Colonic mucosa (tissue), 4 donors: ENCODE results near the gene GSTA2. TPM values are rescaled to one million over a fixed set of nuclear protein-coding genes. Genes with fewer than 3 reads are reported as not detected.

ENCODE experiments used
- DNase-seq: peaks from one replicate; pipeline ENCODE4 v3.0.0-alpha.2; 2020
- H3K27ac ChIP-seq: fragments of 200-600 bp; one replicate; pipeline ENCODE4 v1.8.0; 2021
- H3K27me3 ChIP-seq: fragments of 200-600 bp; one replicate; pipeline ENCODE4 v1.8.0; 2021
- H3K36me3 ChIP-seq: fragments of 200-600 bp; one replicate; pipeline ENCODE4 v1.8.0; 2021
- H3K4me1 ChIP-seq: fragments of 200-600 bp; one replicate; pipeline ENCODE4 v1.8.0; 2021; ENCODE audit warnings: mild to moderate bottlenecking
- H3K4me3 ChIP-seq: fragments of 200-600 bp; one replicate; pipeline ENCODE4 v1.8.0; 2021
- H3K9ac ChIP-seq, 2 donors: one replicate each; pipeline ENCODE4 v1.7.0; 2013; ENCODE audit warnings: control low read depth in 2 of 2, low read depth in 2 of 2, low read length in 2 of 2
- H3K9me3 ChIP-seq: fragments of 200-600 bp; one replicate; pipeline ENCODE4 v1.8.0; 2021
- intact Hi-C: fragments of 100-400 bp; cut with DNase I; formaldehyde crosslinking; loops from one replicate; pipeline ENCODE4 v1.14.1; 2022
- total RNA-seq, 2 donors: library from RNA; stranded (reverse); fragmentation: NEBNext Ultra II Directional in 1 of 2; extraction: Animal tissue kit (Norgen Biotek cat#: 25700) in 1 of 2; gene quantifications; one replicate each; pipeline ENCODE4 v1.2.1, GENCODE V29; 2021
- TF ChIP-seq, protein P1 (sequence below): fragments of 200-600 bp; IDR thresholded peaks from one replicate; pipeline ENCODE4 v1.8.0; 2022; ENCODE audit warnings: antibody characterized with exemption, mild to moderate bottlenecking
- donor health status: healthy.
- donor health status: DM: no; HTN: no; CAD: no.
- donor health status: DM: no; HTN: no; CAD: no.

GSTA2 gene
- total RNA-seq, 2 donors from 2014 or later, result 0.22 to 0.35 TPM

DNA sequence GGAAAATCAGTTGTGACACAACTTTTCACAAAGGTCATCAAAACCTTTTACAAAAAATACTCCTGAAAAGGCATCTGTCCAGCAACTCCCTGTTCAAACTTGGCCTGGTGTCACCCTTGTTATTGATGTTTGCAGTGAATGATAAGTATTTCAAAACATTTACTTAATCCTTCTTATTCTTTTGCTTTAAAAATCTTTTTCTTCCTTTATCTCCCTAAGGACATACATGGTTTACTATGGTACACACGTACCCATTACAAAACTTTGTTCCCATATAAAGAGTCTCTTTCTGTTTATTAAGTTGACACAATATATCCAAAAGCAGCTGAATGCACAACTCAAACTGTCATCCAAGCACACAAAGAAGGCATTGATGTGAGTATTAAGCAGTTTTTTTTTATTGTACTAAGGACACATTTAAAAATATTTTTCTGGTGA lies 17.5 kb downstream of the GSTA2 start:
- DNase-seq, result no peak
- Histone ChIP-seq H3K4me3 (no peak overlapping the region), H3K27ac (no peak overlapping the region), H3K9me3 (no peaks in the 10 kb centered on the region), H3K9ac (no peak overlapping the region), H3K27me3 (no peaks in the 10 kb centered on the region), H3K36me3 (no peaks in the 10 kb centered on the region), H3K4me1 (no peaks in the 10 kb centered on the region)
- TF ChIP-seq, protein P1, sequence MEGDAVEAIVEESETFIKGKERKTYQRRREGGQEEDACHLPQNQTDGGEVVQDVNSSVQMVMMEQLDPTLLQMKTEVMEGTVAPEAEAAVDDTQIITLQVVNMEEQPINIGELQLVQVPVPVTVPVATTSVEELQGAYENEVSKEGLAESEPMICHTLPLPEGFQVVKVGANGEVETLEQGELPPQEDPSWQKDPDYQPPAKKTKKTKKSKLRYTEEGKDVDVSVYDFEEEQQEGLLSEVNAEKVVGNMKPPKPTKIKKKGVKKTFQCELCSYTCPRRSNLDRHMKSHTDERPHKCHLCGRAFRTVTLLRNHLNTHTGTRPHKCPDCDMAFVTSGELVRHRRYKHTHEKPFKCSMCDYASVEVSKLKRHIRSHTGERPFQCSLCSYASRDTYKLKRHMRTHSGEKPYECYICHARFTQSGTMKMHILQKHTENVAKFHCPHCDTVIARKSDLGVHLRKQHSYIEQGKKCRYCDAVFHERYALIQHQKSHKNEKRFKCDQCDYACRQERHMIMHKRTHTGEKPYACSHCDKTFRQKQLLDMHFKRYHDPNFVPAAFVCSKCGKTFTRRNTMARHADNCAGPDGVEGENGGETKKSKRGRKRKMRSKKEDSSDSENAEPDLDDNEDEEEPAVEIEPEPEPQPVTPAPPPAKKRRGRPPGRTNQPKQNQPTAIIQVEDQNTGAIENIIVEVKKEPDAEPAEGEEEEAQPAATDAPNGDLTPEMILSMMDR, result no peak
- intact Hi-C loops, result no loop called here

DNA sequence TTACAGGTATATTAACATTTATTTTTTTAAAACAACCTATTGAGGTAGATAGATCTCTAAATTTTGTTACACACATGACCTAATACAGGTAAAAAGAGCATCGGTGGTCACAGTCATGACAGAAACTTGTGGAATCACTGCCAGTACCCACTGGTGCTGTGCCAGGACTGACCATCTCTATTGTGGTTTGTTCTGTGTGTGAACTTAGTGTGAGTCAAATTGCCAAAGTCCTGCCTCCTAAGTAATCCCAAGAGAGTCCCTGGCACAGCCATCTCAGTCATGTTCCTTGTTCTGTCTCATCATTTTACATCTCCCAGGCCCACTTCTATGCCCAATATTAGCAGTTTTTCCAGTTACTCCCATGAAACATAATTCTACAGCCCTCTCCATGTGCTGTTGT lies 21.4 kb downstream of the GSTA2 start:
- H3K27ac ChIP-seq, result no peak overlapping the region
- intact Hi-C loops, result no loop called here
- no peaks in the 10 kb centered on the region for H3K9me3 ChIP-seq
- H3K9ac ChIP-seq, result no peak overlapping the region
- TF ChIP-seq, protein P1, result no peak
- H3K27me3 ChIP-seq, result no peaks in the 10 kb centered on the region
- H3K36me3 ChIP-seq, result no peaks in the 10 kb centered on the region
- H3K4me3 ChIP-seq, result no peak overlapping the region
- DNase-seq, result no peak
- H3K4me1 ChIP-seq, result no peaks in the 10 kb centered on the region

DNA sequence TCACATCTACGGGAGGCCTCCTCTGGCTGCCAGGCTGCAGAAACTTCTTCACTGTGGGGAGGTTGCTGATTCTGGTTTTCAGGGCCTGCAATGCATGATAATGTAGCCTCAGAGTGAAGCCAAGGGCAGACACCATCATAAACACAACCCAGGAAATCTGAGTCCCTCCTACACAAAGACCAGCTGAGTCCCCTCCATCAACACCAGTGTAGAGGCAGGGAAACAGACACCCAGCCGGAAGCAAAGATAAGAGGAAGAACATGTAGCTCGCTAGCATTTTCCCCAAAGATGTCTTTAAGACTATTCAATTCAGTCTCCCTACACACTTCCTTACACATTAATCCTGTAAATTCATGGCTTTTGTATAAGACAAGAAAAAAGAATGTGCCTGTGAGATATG lies 23.6 kb downstream of the GSTA2 start:
- Histone ChIP-seq H3K27ac (no peak overlapping the region), H3K27me3 (no peaks in the 10 kb centered on the region), H3K9me3 (no peaks in the 10 kb centered on the region), H3K36me3 (no peaks in the 10 kb centered on the region), H3K9ac (no peak overlapping the region), H3K4me3 (no peak overlapping the region), H3K4me1 (no peaks in the 10 kb centered on the region)
- no peak for DNase-seq
- TF ChIP-seq, protein P1, result no peak
- intact Hi-C loops, result no loop called here

DNA sequence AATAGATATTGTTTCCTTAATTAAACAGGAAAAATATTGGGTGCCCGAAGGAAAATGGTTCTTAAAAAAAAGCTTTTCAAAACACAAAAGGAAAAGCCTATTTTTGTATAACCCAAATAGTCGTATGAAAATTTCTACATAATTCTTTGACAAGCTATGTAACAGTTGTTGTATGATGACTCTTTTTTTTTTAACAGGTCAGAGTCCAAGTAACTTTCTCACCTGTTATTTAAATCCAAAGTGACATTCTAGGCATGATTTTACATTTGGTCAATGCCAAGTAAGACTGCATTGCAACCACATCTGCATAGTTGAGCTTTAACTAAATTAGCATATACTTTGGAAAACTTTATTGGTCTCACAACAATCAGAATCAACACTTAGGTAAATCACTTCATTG lies 24.1 kb downstream of the GSTA2 start:
- no peaks in the 10 kb centered on the region for H3K4me1 ChIP-seq
- H3K4me3 ChIP-seq, result no peak overlapping the region
- no peaks in the 10 kb centered on the region for H3K9me3 ChIP-seq
- no peak overlapping the region for H3K9ac ChIP-seq
- no peak overlapping the region for H3K27ac ChIP-seq
- no peak for DNase-seq
- intact Hi-C loops, result no loop called here
- TF ChIP-seq, protein P1, result no peak
- H3K27me3 ChIP-seq, result no peaks in the 10 kb centered on the region
- H3K36me3 ChIP-seq, result no peaks in the 10 kb centered on the region

DNA sequence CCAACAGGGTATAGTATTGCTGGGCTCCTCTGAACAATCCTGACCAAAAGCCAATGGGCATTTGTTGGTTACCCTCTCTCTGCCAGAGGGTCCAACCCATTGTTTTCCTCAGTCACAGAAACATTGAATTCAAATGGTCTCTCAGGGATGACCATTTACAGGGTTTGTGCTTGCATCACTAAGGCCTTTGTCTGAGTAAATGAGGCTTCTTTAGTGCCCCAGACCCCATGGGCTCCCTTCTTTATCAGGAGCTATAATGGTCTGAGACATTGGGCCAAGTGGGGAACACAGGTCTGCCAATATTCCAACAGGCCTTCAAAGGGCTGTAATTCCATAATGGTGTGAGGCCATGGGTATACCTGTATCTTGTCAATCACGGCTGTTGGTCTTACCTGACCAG lies 27.1 kb downstream of the GSTA2 start:
- H3K27ac ChIP-seq, result no peak overlapping the region
- TF ChIP-seq, protein P1, result no peak
- intact Hi-C loops, result no loop called here

DNA sequence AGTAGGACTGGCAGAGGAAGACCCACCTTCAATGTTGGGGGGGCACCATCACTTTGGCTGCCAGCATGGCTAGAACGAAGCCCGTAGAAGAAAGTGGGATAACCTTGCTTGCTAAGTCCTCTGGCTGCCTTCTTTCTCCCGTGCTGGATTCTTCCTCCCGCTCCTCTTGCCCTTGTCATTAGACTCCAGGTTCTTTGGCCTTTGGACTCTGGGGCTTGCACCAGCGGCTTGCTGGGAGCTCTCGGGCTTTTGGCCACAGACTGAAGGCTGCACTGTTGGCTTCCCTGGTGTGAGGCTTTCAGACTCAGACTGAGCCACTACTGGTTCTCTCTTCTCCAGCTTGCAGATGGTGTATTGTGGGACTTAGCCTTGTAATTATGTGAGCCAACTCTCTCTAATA lies 28.2 kb downstream of the GSTA2 start:
- Histone ChIP-seq H3K27me3 (no peaks in the 10 kb centered on the region), H3K36me3 (no peaks in the 10 kb centered on the region), H3K4me3 (no peak overlapping the region), H3K4me1 (no peaks in the 10 kb centered on the region), H3K9me3 (no peaks in the 10 kb centered on the region), H3K27ac (no peak overlapping the region), H3K9ac (no peak overlapping the region)
- TF ChIP-seq, protein P1, result no peak
- intact Hi-C loops, result no loop called here
- no peak for DNase-seq

More for the DNA sequence above, 27.1 kb downstream of the GSTA2 start:
- Histone ChIP-seq H3K36me3 (no peaks in the 10 kb centered on the region), H3K4me3 (no peak overlapping the region), H3K9me3 (no peaks in the 10 kb centered on the region), H3K27me3 (no peaks in the 10 kb centered on the region), H3K9ac (no peak overlapping the region), H3K4me1 (no peaks in the 10 kb centered on the region)
- no peak for DNase-seq
